GM12878 (cell line): ENCODE measurements around the gene ZNF860.

Source experiments
- CBX3 ChIP-seq: fragments of 200-600 bp; sonication (generic); IDR thresholded peaks from 2 replicates; pipeline ENCODE4 v1.6.1; 2016; ENCODE audit warnings: low read depth, borderline replicate concordance
- EGR1 ChIP-seq, 2 experiments: IDR thresholded peaks; 1 replicate in 1 of 2; 2 replicates in 1 of 2; pipeline ENCODE4 v1.6.1; 2011 to 2012; ENCODE audit warnings: low read depth in 2 of 2, low read length in 2 of 2, borderline replicate concordance in 1 of 2, mild to moderate bottlenecking in 1 of 2, moderate library complexity in 1 of 2
- ESRRA ChIP-seq: IDR thresholded peaks from 2 replicates; pipeline ENCODE4 v1.6.1; 2012; ENCODE audit warnings: mild to moderate bottlenecking, low read length, improper control_type of control experiment
- EZH2 ChIP-seq: IDR thresholded peaks from 2 replicates; pipeline ENCODE4 v1.6.1; 2012; ENCODE audit warnings: low read depth, mild to moderate bottlenecking, control low read depth, inconsistent platforms, low read length, borderline replicate concordance; ENCODE audit not compliant: control insufficient read depth

- no peak for TF ChIP-seq EZH2
- TF ChIP-seq ESRRA = no peak
- TF ChIP-seq EGR1 (IDR thresholded peaks at IDR 0.05; ENCODE audit: borderline replicate concordance in 1 of 2, low read depth in 2 of 2, low read length in 2 of 2) = no peak
- no peak for TF ChIP-seq CBX3
These were observed 35.9 kb upstream of the ZNF860 start for GRCh38 chr3:31945738-31946052.
